ENCODE results near the gene INPP5K. TPM values are rescaled to one million over a fixed set of nuclear protein-coding genes. Genes with fewer than 3 reads are reported as not detected.

Gene INPP5K
- total RNA-seq, 4 donors from 2014 or later, result 59.6 to 76.0 (median 73.1) TPM

- no peak for TF ChIP-seq POLR2AphosphoS5 (IDR thresholded peaks at IDR 0.05)
- no peak for TF ChIP-seq EP300 (IDR thresholded peaks at IDR 0.05)
- no peak for TF ChIP-seq POLR2A (IDR thresholded peaks at IDR 0.05)
- TF ChIP-seq CTCF (IDR thresholded peaks at IDR 0.05), result no peak
- Histone ChIP-seq H3K27me3 (no peaks in the 10 kb centered on the region), H3K4me3 (no peak overlapping the region), H3K36me3 (peaks cover 0 to 100% of the 10 kb centered on the region in 2 donors), H3K4me1 (peaks cover 0 to 5% (median 0%) of the 10 kb centered on the region in 3 donors), H3K27ac (no peak overlapping the region), H3K9me3 (no peaks in the 10 kb centered on the region)
- 57 to 65% methylated on average over 20 of the region's 28 CpGs for WGBS, 2 donors (ENCODE audit: low coverage in 1 of 2)
- ATAC-seq, result no peak
Observed at GRCh38 chr17:1469231-1469852, 47.1 kb downstream of the INPP5K start.

- Histone ChIP-seq H3K4me3 (no peak overlapping the region), H3K4me1 (peaks cover 0 to 14% (median 0%) of the 10 kb centered on the region in 3 donors), H3K27ac (peak overlapping the region in 3 of 4 donors; percentile 37 to 55 (median 39)), H3K9me3 (no peaks in the 10 kb centered on the region), H3K27me3 (no peaks in the 10 kb centered on the region), H3K36me3 (peaks cover 0 to 92% of the 10 kb centered on the region in 2 donors)
- 50 to 90% methylated on average over 1 to 2 of the region's 21 CpGs for WGBS, 2 donors (ENCODE audit: low coverage in 1 of 2)
- no peak for TF ChIP-seq CTCF (IDR thresholded peaks at IDR 0.05)
- no peak for TF ChIP-seq POLR2A (IDR thresholded peaks at IDR 0.05)
- TF ChIP-seq POLR2AphosphoS5 (IDR thresholded peaks at IDR 0.05), result peak; percentile 41
- peak; percentile 72 for ATAC-seq
Observed at GRCh38 chr17:1467898-1468492, 48.4 kb downstream of the INPP5K start.

- Histone ChIP-seq H3K4me1 (peaks cover 0 to 21% (median 0%) of the 10 kb centered on the region in 3 donors), H3K27me3 (no peaks in the 10 kb centered on the region), H3K36me3 (peaks cover 0 to 85% of the 10 kb centered on the region in 2 donors), H3K4me3 (no peak overlapping the region), H3K27ac (peak overlapping the region in 2 of 4 donors; percentile 16 to 55), H3K9me3 (no peaks in the 10 kb centered on the region)
- TF ChIP-seq EP300 (IDR thresholded peaks at IDR 0.05) (no peak), CTCF (IDR thresholded peaks at IDR 0.05) (no peak), POLR2AphosphoS5 (IDR thresholded peaks at IDR 0.05) (no peak), POLR2A (IDR thresholded peaks at IDR 0.05) (no peak)
- ATAC-seq, result no peak
- WGBS, 2 donors (ENCODE audit: low coverage in 1 of 2), result 85% methylated on average over 8 of the region's 16 CpGs; no CpG with 5 or more reads in 1 of the 2 donors
Observed at GRCh38 chr17:1467258-1467657, 49.2 kb downstream of the INPP5K start.

DNA sequence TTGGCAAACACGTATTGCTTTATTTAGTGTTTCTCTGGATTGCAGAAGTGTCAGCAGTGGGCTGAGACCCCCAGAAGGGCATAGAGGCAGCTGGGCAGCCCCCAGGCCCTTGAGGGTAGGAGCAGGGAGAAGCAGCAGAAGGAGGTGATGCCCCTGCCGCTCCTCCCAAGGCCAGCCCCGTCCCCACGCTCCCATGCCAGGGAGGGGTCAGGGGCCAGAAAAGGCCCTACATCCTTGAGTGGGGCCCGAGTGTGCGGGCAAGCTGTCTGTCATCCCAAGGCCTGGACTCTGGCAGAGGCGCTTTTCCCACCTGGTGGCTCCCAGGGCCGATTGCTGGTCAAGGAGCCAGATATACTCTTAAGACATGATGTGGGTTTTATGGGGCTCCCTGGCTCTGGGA lies 52.2 kb downstream of the INPP5K start:
- no peak overlapping the region for H3K4me3 ChIP-seq
- no peak for ATAC-seq
- no peak for TF ChIP-seq POLR2AphosphoS5 (IDR thresholded peaks at IDR 0.05)
- TF ChIP-seq CTCF (IDR thresholded peaks at IDR 0.05), result no peak
- TF ChIP-seq EP300 (IDR thresholded peaks at IDR 0.05), result no peak
- no peak for TF ChIP-seq POLR2A (IDR thresholded peaks at IDR 0.05)
- peaks cover 0 to 47% (median 5%) of the 10 kb centered on the region in 3 donors for H3K4me1 ChIP-seq
- WGBS, 2 donors (ENCODE audit: low coverage in 1 of 2), result 29 to 40% methylated on average over 1 of the region's 8 CpGs
- H3K36me3 ChIP-seq, result peaks cover 0 to 63% of the 10 kb centered on the region in 2 donors
- H3K27me3 ChIP-seq, result no peaks in the 10 kb centered on the region
- no peaks in the 10 kb centered on the region for H3K9me3 ChIP-seq
- no peak overlapping the region for H3K27ac ChIP-seq
